RWPE1 (cell line): ENCODE results near the gene ZC3H10.

Source experiments
- CTCF ChIA-PET: fragments of 350-600 bp; sonication (Branson Sonifier 250); formaldehyde crosslinking; extraction: SDS; loops from one replicate; lab custom pipeline; 2021; lab: Yijun Ruan, JAX
- POLR2A ChIA-PET: fragments of 400-600 bp; formaldehyde crosslinking; extraction: SDS; loops from one replicate; lab custom pipeline; 2020; ENCODE audit warnings: antibody characterized with exemption; ENCODE audit not compliant: low non-redundant PET; lab: Yijun Ruan, JAX
- DNase-seq: peaks from one replicate; pipeline ENCODE4 v3.0.0; 2012; ENCODE audit warnings: low spot score
- H3K27ac ChIP-seq: fragments of 450-650 bp; 2 replicates; pipeline ENCODE4 v1.5.1; 2017
- CTCF ChIP-seq: fragments of 450-650 bp; conservative IDR thresholded peaks from 2 replicates; pipeline ENCODE4 v1.5.1; 2017; ENCODE audit warnings: low read depth, mild to moderate bottlenecking

Gene ZC3H10

GRCh38 chr12:56169229-56169759 is 51.2 kb downstream of the ZC3H10 start:
- peak overlapping the region; percentile 32 for H3K27ac ChIP-seq
- POLR2A ChIA-PET = no interaction called here
- CTCF ChIA-PET = interaction anchor here (1.0 kb wide), 1 partner anchor 20 kb away, joined by 7 read pairs; the partner anchor contains the start of gene SMARCC2
- no peak for DNase-seq
- TF ChIP-seq CTCF = no peak

- DNase-seq = no peak
- CTCF ChIA-PET = interaction anchor here (0.7 to 1.0 kb wide), 2 partner anchors 54 to 68 kb away, joined by 3 read pairs; no protein-coding TSS in a partner anchor
- TF ChIP-seq CTCF = no peak
- POLR2A ChIA-PET = interaction anchor here (0.7 to 0.9 kb wide), 2 partner anchors 10 to 11 kb away, joined by 3 to 5 read pairs; no protein-coding TSS in a partner anchor
- peak overlapping the region; percentile 10; the same call in 1 of the 2 replicates for H3K27ac ChIP-seq
Measured at GRCh38 chr12:56172839-56173238, 54.8 kb downstream of the ZC3H10 start.
